Loucy (cell line): Measurements from ENCODE around the gene USP31.

Source experiments
- H2AFZ ChIP-seq: fragments of 200-600 bp; sonication (generic); 2 replicates; pipeline ENCODE4 v1.6.0; 2016; ENCODE audit warnings: antibody characterized with exemption, mild to moderate bottlenecking, low read length, moderate library complexity
- H3F3A ChIP-seq: fragments of 200-600 bp; 2 replicates; pipeline ENCODE4 v1.6.0; 2016; ENCODE audit warnings: antibody characterized with exemption, low read depth, mild to moderate bottlenecking
- H3K27me3 ChIP-seq: fragments of 200-600 bp; sonication (generic); 2 replicates; pipeline ENCODE4 v1.6.1; 2014; ENCODE audit warnings: low read length, mild to moderate bottlenecking; ENCODE audit not compliant: insufficient read depth, poor library complexity, severe bottlenecking
- H3K36me3 ChIP-seq: fragments of 200-600 bp; sonication (generic); 2 replicates; pipeline ENCODE4 v1.6.1; 2016; ENCODE audit warnings: low read length; ENCODE audit not compliant: insufficient read depth
- H3K4me1 ChIP-seq: fragments of 200-600 bp; sonication (generic); 2 replicates; pipeline ENCODE4 v1.5.1; 2014; ENCODE audit warnings: low read length, mild to moderate bottlenecking; ENCODE audit not compliant: insufficient read depth, poor library complexity, severe bottlenecking
- H3K4me2 ChIP-seq: fragments of 200-600 bp; sonication (generic); 2 replicates; pipeline ENCODE4 v1.6.0; 2014; ENCODE audit warnings: antibody characterized with exemption, low read length, low read depth, mild to moderate bottlenecking; ENCODE audit not compliant: poor library complexity, severe bottlenecking
- H3K4me3 ChIP-seq: fragments of 200-600 bp; sonication (generic); 2 replicates; pipeline ENCODE4 v1.5.1; 2014; ENCODE audit warnings: low read length, mild to moderate bottlenecking, mixed read lengths; ENCODE audit not compliant: poor library complexity, severe bottlenecking
- H3K79me2 ChIP-seq: fragments of 200-600 bp; sonication (generic); 2 replicates; pipeline ENCODE4 v1.6.1; 2014; ENCODE audit warnings: low read length; ENCODE audit not compliant: insufficient read depth
- H3K9ac ChIP-seq: fragments of 200-600 bp; sonication (generic); 2 replicates; pipeline ENCODE4 v1.6.0; 2014; ENCODE audit warnings: mild to moderate bottlenecking, low read depth, low read length, moderate library complexity; ENCODE audit not compliant: poor library complexity, severe bottlenecking
- H3K9me2 ChIP-seq: fragments of 200-600 bp; sonication (generic); replicated peaks from 2 replicates; pipeline ENCODE4 v1.6.1; 2016; ENCODE audit warnings: low read depth, low read length, mixed read lengths
- H3K9me3 ChIP-seq: fragments of 200-600 bp; sonication (generic); 2 replicates; pipeline ENCODE4 v1.6.1; 2014; ENCODE audit warnings: mild to moderate bottlenecking, antibody characterized with exemption, low read length, low read depth; ENCODE audit not compliant: insufficient read depth
- H4K20me1 ChIP-seq: fragments of 200-600 bp; sonication (generic); 2 replicates; pipeline ENCODE4 v1.6.0; 2014; ENCODE audit warnings: antibody characterized with exemption, low read length, mild to moderate bottlenecking; ENCODE audit not compliant: insufficient read depth, poor library complexity, severe bottlenecking
- EZH2phosphoT487 ChIP-seq: fragments of 200-600 bp; IDR thresholded peaks from 2 replicates; pipeline ENCODE4 v1.6.1; 2018; ENCODE audit warnings: antibody characterized with exemption, mild to moderate bottlenecking, moderate library complexity, borderline replicate concordance
- TF ChIP-seq, protein P1 (sequence below): fragments of 200-600 bp; sonication (generic); conservative IDR thresholded peaks from 2 replicates; pipeline ENCODE4 v1.5.1; 2014; ENCODE audit warnings: mild to moderate bottlenecking, antibody characterized with exemption, low read length

Gene USP31

DNA sequence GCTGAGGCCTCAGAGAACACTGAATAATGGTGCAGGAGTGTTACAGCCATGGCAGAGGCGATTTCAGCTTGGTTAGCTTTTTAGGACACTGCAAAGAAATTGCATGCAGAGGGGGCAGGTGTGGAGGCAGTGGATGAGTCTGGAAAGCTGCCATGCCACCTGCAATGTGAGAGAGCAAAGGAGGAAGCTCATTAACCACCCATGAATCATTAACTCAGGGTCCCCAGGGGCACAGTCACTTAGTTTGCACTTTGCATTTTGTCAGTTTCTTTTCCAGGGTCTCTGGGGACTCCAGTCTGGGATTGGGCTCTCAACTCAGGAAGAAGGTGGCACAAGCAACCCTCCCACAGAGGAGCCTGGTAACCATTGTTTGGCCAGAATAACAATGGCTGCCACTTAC lies 132.9 kb downstream of the USP31 start:
- H2AFZ ChIP-seq: no peak overlapping the region
- H3F3A ChIP-seq: no peaks in the 10 kb centered on the region
- no peak overlapping the region for H3K4me3 ChIP-seq
- no peak overlapping the region for H3K9ac ChIP-seq
- H3K9me2 ChIP-seq: no peaks in the 10 kb centered on the region
- no peak overlapping the region for H3K4me2 ChIP-seq
- no peaks in the 10 kb centered on the region for H3K79me2 ChIP-seq
- no peaks in the 10 kb centered on the region for H4K20me1 ChIP-seq
- H3K27me3 ChIP-seq: no peaks in the 10 kb centered on the region
- TF ChIP-seq, protein P1, sequence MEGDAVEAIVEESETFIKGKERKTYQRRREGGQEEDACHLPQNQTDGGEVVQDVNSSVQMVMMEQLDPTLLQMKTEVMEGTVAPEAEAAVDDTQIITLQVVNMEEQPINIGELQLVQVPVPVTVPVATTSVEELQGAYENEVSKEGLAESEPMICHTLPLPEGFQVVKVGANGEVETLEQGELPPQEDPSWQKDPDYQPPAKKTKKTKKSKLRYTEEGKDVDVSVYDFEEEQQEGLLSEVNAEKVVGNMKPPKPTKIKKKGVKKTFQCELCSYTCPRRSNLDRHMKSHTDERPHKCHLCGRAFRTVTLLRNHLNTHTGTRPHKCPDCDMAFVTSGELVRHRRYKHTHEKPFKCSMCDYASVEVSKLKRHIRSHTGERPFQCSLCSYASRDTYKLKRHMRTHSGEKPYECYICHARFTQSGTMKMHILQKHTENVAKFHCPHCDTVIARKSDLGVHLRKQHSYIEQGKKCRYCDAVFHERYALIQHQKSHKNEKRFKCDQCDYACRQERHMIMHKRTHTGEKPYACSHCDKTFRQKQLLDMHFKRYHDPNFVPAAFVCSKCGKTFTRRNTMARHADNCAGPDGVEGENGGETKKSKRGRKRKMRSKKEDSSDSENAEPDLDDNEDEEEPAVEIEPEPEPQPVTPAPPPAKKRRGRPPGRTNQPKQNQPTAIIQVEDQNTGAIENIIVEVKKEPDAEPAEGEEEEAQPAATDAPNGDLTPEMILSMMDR: no peak
- TF ChIP-seq EZH2phosphoT487: no peak
- H3K36me3 ChIP-seq: no peaks in the 10 kb centered on the region
- no peaks in the 10 kb centered on the region for H3K4me1 ChIP-seq
- no peaks in the 10 kb centered on the region for H3K9me3 ChIP-seq

DNA sequence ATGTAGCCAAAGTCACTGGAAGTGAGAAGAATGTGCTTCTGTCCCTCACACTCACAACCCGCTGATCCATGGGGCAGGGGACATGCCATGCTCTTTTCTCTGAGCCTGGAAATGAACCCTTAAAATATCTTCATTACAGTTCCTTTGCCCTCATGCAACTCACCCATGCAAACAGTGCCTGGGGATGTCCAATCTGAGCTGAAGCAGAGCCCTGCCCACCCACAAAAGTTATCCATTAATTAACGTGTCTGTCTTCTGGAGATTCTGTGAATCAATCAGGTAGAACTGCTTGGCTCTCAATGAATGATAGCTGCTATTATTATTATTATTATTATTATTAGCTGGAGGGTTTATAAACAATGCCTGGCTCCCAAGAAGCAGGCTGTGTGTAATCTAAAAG lies 133.7 kb downstream of the USP31 start:
- Histone ChIP-seq H3K9ac (no peak overlapping the region), H3K4me1 (no peaks in the 10 kb centered on the region), H3K79me2 (no peaks in the 10 kb centered on the region), H3F3A (no peaks in the 10 kb centered on the region), H3K4me2 (no peak overlapping the region), H3K9me3 (no peaks in the 10 kb centered on the region), H3K4me3 (no peak overlapping the region), H2AFZ (no peak overlapping the region), H3K36me3 (no peaks in the 10 kb centered on the region), H3K27me3 (no peaks in the 10 kb centered on the region), H3K9me2 (no peaks in the 10 kb centered on the region), H4K20me1 (no peaks in the 10 kb centered on the region)
- TF ChIP-seq, protein P1: no peak
- TF ChIP-seq EZH2phosphoT487: no peak

DNA sequence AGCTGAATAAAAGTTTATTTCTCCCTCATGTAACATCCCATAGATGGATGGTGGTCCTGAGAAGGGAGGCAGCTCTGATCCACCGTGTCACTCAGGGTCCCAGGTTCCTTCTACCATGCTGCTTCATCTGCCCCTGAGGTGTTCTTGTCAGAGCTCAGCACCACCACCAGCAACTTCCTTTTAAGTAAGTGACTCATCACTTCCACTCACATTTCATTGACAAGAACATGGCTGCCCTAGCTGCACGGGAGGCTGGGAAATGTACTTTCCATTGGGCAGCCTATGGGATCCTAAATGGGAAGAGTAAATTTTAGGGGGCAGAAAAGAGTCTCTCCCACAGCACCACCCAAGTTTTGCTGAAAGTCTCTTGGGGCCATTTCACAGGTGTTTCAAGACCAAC lies 134.7 kb downstream of the USP31 start:
- H3K9me3 ChIP-seq: no peaks in the 10 kb centered on the region
- no peak overlapping the region for H3K9ac ChIP-seq
- H2AFZ ChIP-seq: no peak overlapping the region
- no peaks in the 10 kb centered on the region for H3K36me3 ChIP-seq
- H3K4me2 ChIP-seq: no peak overlapping the region
- H4K20me1 ChIP-seq: no peaks in the 10 kb centered on the region
- H3K9me2 ChIP-seq: no peaks in the 10 kb centered on the region
- no peaks in the 10 kb centered on the region for H3F3A ChIP-seq
- H3K4me1 ChIP-seq: no peaks in the 10 kb centered on the region
- TF ChIP-seq, protein P1: no peak
- no peaks in the 10 kb centered on the region for H3K79me2 ChIP-seq
- no peaks in the 10 kb centered on the region for H3K27me3 ChIP-seq
- no peak overlapping the region for H3K4me3 ChIP-seq
